ENCODE measurements around the gene LDLRAD3.

DNA sequence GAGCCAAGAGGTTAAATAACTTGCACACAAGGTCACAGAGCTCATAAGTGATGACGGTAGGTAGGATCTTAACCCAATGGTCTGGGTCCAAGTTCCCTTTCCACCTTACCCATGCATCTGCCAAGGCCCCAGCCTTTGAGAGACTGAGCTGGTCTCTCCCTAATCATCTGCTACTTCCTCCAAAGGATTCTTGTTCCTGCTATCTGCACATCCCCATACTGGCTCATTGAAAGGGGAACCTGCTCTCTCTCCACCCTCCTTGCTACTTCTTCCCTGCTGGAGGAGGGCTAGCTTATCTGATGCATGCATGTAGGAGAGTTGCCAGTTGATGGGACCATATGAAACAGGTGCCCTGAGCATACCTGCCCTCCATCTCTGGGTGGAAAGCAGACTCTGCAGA lies 297.6 kb downstream of the LDLRAD3 start:
- TF ChIP-seq JUND (IDR thresholded peaks at IDR 0.05): no peak
- no peak for TF ChIP-seq SIN3A (IDR thresholded peaks at IDR 0.05; ENCODE audit: borderline replicate concordance, low read depth, low read length)
- no peak for TF ChIP-seq RXRA (IDR thresholded peaks at IDR 0.05; ENCODE audit: borderline replicate concordance, low read depth)
- TF ChIP-seq, protein P1, sequence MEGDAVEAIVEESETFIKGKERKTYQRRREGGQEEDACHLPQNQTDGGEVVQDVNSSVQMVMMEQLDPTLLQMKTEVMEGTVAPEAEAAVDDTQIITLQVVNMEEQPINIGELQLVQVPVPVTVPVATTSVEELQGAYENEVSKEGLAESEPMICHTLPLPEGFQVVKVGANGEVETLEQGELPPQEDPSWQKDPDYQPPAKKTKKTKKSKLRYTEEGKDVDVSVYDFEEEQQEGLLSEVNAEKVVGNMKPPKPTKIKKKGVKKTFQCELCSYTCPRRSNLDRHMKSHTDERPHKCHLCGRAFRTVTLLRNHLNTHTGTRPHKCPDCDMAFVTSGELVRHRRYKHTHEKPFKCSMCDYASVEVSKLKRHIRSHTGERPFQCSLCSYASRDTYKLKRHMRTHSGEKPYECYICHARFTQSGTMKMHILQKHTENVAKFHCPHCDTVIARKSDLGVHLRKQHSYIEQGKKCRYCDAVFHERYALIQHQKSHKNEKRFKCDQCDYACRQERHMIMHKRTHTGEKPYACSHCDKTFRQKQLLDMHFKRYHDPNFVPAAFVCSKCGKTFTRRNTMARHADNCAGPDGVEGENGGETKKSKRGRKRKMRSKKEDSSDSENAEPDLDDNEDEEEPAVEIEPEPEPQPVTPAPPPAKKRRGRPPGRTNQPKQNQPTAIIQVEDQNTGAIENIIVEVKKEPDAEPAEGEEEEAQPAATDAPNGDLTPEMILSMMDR (IDR thresholded peaks at IDR 0.05): no peak
- TF ChIP-seq EP300 (IDR thresholded peaks at IDR 0.05; ENCODE audit: borderline replicate concordance in 1 of 2, low read depth in 1 of 2, low read length in 1 of 2): no peak
- TF ChIP-seq, protein P2, sequence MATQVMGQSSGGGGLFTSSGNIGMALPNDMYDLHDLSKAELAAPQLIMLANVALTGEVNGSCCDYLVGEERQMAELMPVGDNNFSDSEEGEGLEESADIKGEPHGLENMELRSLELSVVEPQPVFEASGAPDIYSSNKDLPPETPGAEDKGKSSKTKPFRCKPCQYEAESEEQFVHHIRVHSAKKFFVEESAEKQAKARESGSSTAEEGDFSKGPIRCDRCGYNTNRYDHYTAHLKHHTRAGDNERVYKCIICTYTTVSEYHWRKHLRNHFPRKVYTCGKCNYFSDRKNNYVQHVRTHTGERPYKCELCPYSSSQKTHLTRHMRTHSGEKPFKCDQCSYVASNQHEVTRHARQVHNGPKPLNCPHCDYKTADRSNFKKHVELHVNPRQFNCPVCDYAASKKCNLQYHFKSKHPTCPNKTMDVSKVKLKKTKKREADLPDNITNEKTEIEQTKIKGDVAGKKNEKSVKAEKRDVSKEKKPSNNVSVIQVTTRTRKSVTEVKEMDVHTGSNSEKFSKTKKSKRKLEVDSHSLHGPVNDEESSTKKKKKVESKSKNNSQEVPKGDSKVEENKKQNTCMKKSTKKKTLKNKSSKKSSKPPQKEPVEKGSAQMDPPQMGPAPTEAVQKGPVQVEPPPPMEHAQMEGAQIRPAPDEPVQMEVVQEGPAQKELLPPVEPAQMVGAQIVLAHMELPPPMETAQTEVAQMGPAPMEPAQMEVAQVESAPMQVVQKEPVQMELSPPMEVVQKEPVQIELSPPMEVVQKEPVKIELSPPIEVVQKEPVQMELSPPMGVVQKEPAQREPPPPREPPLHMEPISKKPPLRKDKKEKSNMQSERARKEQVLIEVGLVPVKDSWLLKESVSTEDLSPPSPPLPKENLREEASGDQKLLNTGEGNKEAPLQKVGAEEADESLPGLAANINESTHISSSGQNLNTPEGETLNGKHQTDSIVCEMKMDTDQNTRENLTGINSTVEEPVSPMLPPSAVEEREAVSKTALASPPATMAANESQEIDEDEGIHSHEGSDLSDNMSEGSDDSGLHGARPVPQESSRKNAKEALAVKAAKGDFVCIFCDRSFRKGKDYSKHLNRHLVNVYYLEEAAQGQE (IDR thresholded peaks at IDR 0.05; ENCODE audit: low read depth, low read length): no peak
- TF ChIP-seq SMC3 (IDR thresholded peaks at IDR 0.05; ENCODE audit: low read depth, low read length): no peak
- no peak for TF ChIP-seq RAD21 (IDR thresholded peaks at IDR 0.05; ENCODE audit: low read length)
- no peak for TF ChIP-seq MAX (IDR thresholded peaks at IDR 0.05; ENCODE audit: low read depth)
- no peak for TF ChIP-seq RCOR1 (IDR thresholded peaks at IDR 0.05; ENCODE audit: low read length)
- TF ChIP-seq YY1 (IDR thresholded peaks at IDR 0.05; ENCODE audit: low read depth): no peak
- TF ChIP-seq GABPA (IDR thresholded peaks at IDR 0.05; ENCODE audit: low read depth): no peak
- no peak for TF ChIP-seq NFIC (IDR thresholded peaks at IDR 0.05; ENCODE audit: borderline replicate concordance)

Data from SK-N-SH (cell line).